ENCODE results near the gene ZNF107.

GRCh38 chr7:64667311-64667710 is 1.4 kb downstream of the ZNF107 start:
- TF ChIP-seq CTCF (conservative IDR thresholded peaks at IDR 0.05; ENCODE audit: low read length) (no peak), EZH2phosphoT487 (IDR thresholded peaks at IDR 0.05; ENCODE audit: borderline replicate concordance, low read depth, low read length) (no peak)

Measured in OCI-LY7 (cell line).